AG08396 (cell line): ENCODE measurements around the gene WIPI1.
"Not testable (repeated sequence)": the region's sequence is repeated elsewhere in the genome, so short reads cannot be mapped to it uniquely, and the experiment has no call there.

Source experiments
- DNase-seq: peaks from one replicate; pipeline ENCODE4 v3.0.0; 2012; ENCODE audit warnings: low spot score, mixed read lengths

WIPI1 gene

GRCh38 chr17:68413597-68414560, 43.4 kb downstream of the WIPI1 start:
- DNase-seq, result not testable (repeated sequence)

GRCh38 chr17:68407656-68408055, 49.6 kb downstream of the WIPI1 start:
- DNase-seq, result not testable (repeated sequence)

- not testable (repeated sequence) for DNase-seq
Measured at GRCh38 chr17:68403837-68404236, 53.5 kb downstream of the WIPI1 start.

GRCh38 chr17:68403122-68403521, 54.2 kb downstream of the WIPI1 start:
- DNase-seq, result no peak

GRCh38 chr17:68401288-68401687, 56.0 kb downstream of the WIPI1 start:
- no peak for DNase-seq

- DNase-seq, result no peak
Measured at GRCh38 chr17:68400404-68400735, 56.9 kb downstream of the WIPI1 start.

- peak; percentile 46 for DNase-seq
Measured at GRCh38 chr17:68399638-68400403, 57.5 kb downstream of the WIPI1 start.

GRCh38 chr17:68398691-68399637, 58.3 kb downstream of the WIPI1 start:
- DNase-seq, result peak; percentile 79

GRCh38 chr17:68397108-68397536, 60.2 kb downstream of the WIPI1 start:
- DNase-seq, result no peak

GRCh38 chr17:68396226-68397107, 60.8 kb downstream of the WIPI1 start:
- no peak for DNase-seq

- DNase-seq, result no peak
Measured at GRCh38 chr17:68394608-68395331, 62.5 kb downstream of the WIPI1 start.

- no peak for DNase-seq
Measured at GRCh38 chr17:68391561-68392268, 65.6 kb downstream of the WIPI1 start.

- no peak for DNase-seq
Measured at GRCh38 chr17:68390888-68391545, 66.3 kb downstream of the WIPI1 start.

- no peak for DNase-seq
Measured at GRCh38 chr17:68389041-68389440, 68.3 kb downstream of the WIPI1 start.

- DNase-seq, result no peak
Measured at GRCh38 chr17:68387435-68388218, 69.7 kb downstream of the WIPI1 start.

GRCh38 chr17:68385490-68386215, 71.6 kb downstream of the WIPI1 start:
- no peak for DNase-seq

GRCh38 chr17:68384941-68385340, 72.4 kb downstream of the WIPI1 start:
- DNase-seq, result no peak
